Measurements from ENCODE around the gene POC1B.

DNA sequence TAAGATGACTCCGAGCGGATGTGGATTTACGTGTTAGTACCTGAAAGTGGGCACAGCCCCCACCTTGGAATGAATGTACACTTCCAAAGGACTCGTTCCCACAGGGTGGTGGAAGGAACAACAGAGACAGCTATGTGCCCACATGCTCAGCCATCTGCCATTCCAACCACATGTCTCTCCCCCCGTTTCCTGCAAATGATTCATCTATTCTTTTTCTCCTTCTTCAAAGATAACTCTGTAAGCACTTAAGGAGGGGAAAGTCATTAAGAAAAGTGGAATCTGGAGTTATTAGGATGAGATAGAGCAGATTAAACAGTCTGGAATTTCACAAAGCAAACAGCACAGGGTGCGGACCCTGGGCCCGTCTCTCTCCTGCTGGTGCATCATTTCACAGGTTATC is 155.0 kb downstream of the POC1B start:
- TF ChIP-seq, protein P1, sequence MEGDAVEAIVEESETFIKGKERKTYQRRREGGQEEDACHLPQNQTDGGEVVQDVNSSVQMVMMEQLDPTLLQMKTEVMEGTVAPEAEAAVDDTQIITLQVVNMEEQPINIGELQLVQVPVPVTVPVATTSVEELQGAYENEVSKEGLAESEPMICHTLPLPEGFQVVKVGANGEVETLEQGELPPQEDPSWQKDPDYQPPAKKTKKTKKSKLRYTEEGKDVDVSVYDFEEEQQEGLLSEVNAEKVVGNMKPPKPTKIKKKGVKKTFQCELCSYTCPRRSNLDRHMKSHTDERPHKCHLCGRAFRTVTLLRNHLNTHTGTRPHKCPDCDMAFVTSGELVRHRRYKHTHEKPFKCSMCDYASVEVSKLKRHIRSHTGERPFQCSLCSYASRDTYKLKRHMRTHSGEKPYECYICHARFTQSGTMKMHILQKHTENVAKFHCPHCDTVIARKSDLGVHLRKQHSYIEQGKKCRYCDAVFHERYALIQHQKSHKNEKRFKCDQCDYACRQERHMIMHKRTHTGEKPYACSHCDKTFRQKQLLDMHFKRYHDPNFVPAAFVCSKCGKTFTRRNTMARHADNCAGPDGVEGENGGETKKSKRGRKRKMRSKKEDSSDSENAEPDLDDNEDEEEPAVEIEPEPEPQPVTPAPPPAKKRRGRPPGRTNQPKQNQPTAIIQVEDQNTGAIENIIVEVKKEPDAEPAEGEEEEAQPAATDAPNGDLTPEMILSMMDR (IDR thresholded peaks at IDR 0.05), result no peak
- no peak for TF ChIP-seq POLR2A (IDR thresholded peaks at IDR 0.05)
